Parathyroid adenoma (tissue), 2 donors: ENCODE data around the gene RCBTB2.

Experiments used
- H2AFZ ChIP-seq: fragments of 300-600 bp; sonication (generic); one replicate; pipeline ENCODE4 v1.7.0; 2017; ENCODE audit warnings: antibody characterized with exemption, mild to moderate bottlenecking
- H3K27ac ChIP-seq: fragments of 300-600 bp; sonication (generic); one replicate; pipeline ENCODE4 v1.7.0; 2017
- H3K27me3 ChIP-seq: fragments of 300-600 bp; sonication (generic); one replicate; pipeline ENCODE4 v1.7.0; 2017; ENCODE audit warnings: low read length; ENCODE audit not compliant: control insufficient read depth, insufficient read depth
- H3K36me3 ChIP-seq: fragments of 300-600 bp; sonication (generic); one replicate; pipeline ENCODE4 v1.7.0; 2017; ENCODE audit warnings: low read length; ENCODE audit not compliant: control insufficient read depth, insufficient read depth
- H3K4me1 ChIP-seq: fragments of 300-600 bp; sonication (generic); one replicate; pipeline ENCODE4 v1.7.0; 2017; ENCODE audit warnings: control low read depth
- H3K4me2 ChIP-seq: fragments of 300-600 bp; sonication (generic); one replicate; pipeline ENCODE4 v1.7.0; 2017; ENCODE audit warnings: low read length
- H3K4me3 ChIP-seq: fragments of 300-600 bp; sonication (generic); one replicate; pipeline ENCODE4 v1.7.0; 2017; ENCODE audit warnings: low read depth, low read length
- H3K79me2 ChIP-seq: fragments of 300-600 bp; sonication (generic); one replicate; pipeline ENCODE4 v1.7.0; 2017; ENCODE audit warnings: control low read depth
- H3K9ac ChIP-seq: fragments of 300-600 bp; sonication (generic); one replicate; pipeline ENCODE4 v1.7.0; 2017; ENCODE audit warnings: mild to moderate bottlenecking
- H3K9me3 ChIP-seq: fragments of 300-600 bp; sonication (generic); one replicate; pipeline ENCODE4 v1.7.0; 2017; ENCODE audit warnings: low read length; ENCODE audit not compliant: control insufficient read depth
- CTCF ChIP-seq: fragments of 300-600 bp; sonication (generic); IDR thresholded peaks from one replicate; pipeline ENCODE4 v1.7.0; 2017; ENCODE audit warnings: antibody characterized with exemption, mild to moderate bottlenecking
- donor health status: primary hyperparathyroidism.

The RCBTB2 gene

GRCh38 chr13:48488995-48489394, 43.9 kb downstream of the RCBTB2 start:
- TF ChIP-seq CTCF = no peak
- Histone ChIP-seq H3K27me3 (no peaks in the 10 kb centered on the region), H3K9ac (no peak overlapping the region), H3K27ac (no peak overlapping the region), H3K79me2 (no peaks in the 10 kb centered on the region), H3K9me3 (no peaks in the 10 kb centered on the region), H3K36me3 (no peaks in the 10 kb centered on the region), H3K4me2 (no peak overlapping the region), H2AFZ (no peak overlapping the region), H3K4me3 (no peak overlapping the region), H3K4me1 (no peaks in the 10 kb centered on the region)

- no peaks in the 10 kb centered on the region for H3K9me3 ChIP-seq
- no peak overlapping the region for H3K27ac ChIP-seq
- H3K4me1 ChIP-seq = no peaks in the 10 kb centered on the region
- H3K4me2 ChIP-seq = no peak overlapping the region
- H3K9ac ChIP-seq = no peak overlapping the region
- H3K27me3 ChIP-seq = no peaks in the 10 kb centered on the region
- no peak for TF ChIP-seq CTCF
- H3K4me3 ChIP-seq = no peak overlapping the region
- no peaks in the 10 kb centered on the region for H3K79me2 ChIP-seq
- no peak overlapping the region for H2AFZ ChIP-seq
- H3K36me3 ChIP-seq = no peaks in the 10 kb centered on the region
These were observed 44.9 kb downstream of the RCBTB2 start for GRCh38 chr13:48487968-48488367.

GRCh38 chr13:48486836-48487235, 46.0 kb downstream of the RCBTB2 start:
- Histone ChIP-seq H3K27ac (no peak overlapping the region), H3K36me3 (no peaks in the 10 kb centered on the region)

GRCh38 chr13:48486362-48486761, 46.5 kb downstream of the RCBTB2 start:
- no peaks in the 10 kb centered on the region for H3K9me3 ChIP-seq
- H3K79me2 ChIP-seq = no peaks in the 10 kb centered on the region
- H3K36me3 ChIP-seq = no peaks in the 10 kb centered on the region
- no peaks in the 10 kb centered on the region for H3K27me3 ChIP-seq
- no peak for TF ChIP-seq CTCF
- H3K27ac ChIP-seq = no peak overlapping the region
- no peak overlapping the region for H3K9ac ChIP-seq
- H2AFZ ChIP-seq = no peak overlapping the region
- H3K4me2 ChIP-seq = no peak overlapping the region
- H3K4me3 ChIP-seq = no peak overlapping the region
- H3K4me1 ChIP-seq = no peaks in the 10 kb centered on the region

More at GRCh38 chr13:48486836-48487235, 46.0 kb downstream of the RCBTB2 start:
- H3K4me3 ChIP-seq = no peak overlapping the region
- H3K4me1 ChIP-seq = no peaks in the 10 kb centered on the region
- H3K9ac ChIP-seq = no peak overlapping the region
- no peak for TF ChIP-seq CTCF
- H3K27me3 ChIP-seq = no peaks in the 10 kb centered on the region
- no peaks in the 10 kb centered on the region for H3K9me3 ChIP-seq
- H3K4me2 ChIP-seq = no peak overlapping the region
- no peak overlapping the region for H2AFZ ChIP-seq
- no peaks in the 10 kb centered on the region for H3K79me2 ChIP-seq

GRCh38 chr13:48485432-48485831, 47.4 kb downstream of the RCBTB2 start:
- Histone ChIP-seq H3K9me3 (no peaks in the 10 kb centered on the region), H3K4me3 (no peak overlapping the region), H3K36me3 (no peaks in the 10 kb centered on the region), H2AFZ (no peak overlapping the region), H3K9ac (no peak overlapping the region), H3K27me3 (no peaks in the 10 kb centered on the region), H3K4me1 (no peaks in the 10 kb centered on the region), H3K4me2 (no peak overlapping the region), H3K27ac (no peak overlapping the region), H3K79me2 (no peaks in the 10 kb centered on the region)
- TF ChIP-seq CTCF = no peak
